Heart left ventricle (tissue), 16 donors: Measurements from ENCODE around the gene CDH2. TPM values are rescaled to one million over a fixed set of nuclear protein-coding genes. Genes with fewer than 3 reads are reported as not detected.
A peak's percentile ranks its signal among the peaks of the same experiment; 100 is the strongest.

Experiments
- ATAC-seq, 4 donors: fragments of 200-7000 bp; cut with Tn5 transposase; one replicate each; pipeline ENCODE4 v1.9.1; 2020 to 2022; ENCODE audit warnings: moderate library complexity in 4 of 4, mild to moderate bottlenecking in 3 of 4, moderate number of reproducible peaks in 1 of 4
- DNase-seq, 5 donors: peaks; one replicate each; pipeline ENCODE4 v3.0.0-alpha.2; 2020
- H3K27ac ChIP-seq, 12 donors: fragments of 200-600 bp; sonication (generic) in 4 of 12; one replicate each; pipeline versions ENCODE4 v1.5.0 to v1.8.0; 2016 to 2022; ENCODE audit warnings: mild to moderate bottlenecking in 2 of 12
- H3K27me3 ChIP-seq, 9 donors: fragments of 200-600 bp; sonication (generic) in 2 of 9; one replicate each; pipeline versions ENCODE4 v1.5.1 to v1.8.0; 2016 to 2022; ENCODE audit warnings: mild to moderate bottlenecking in 3 of 9
- H3K36me3 ChIP-seq, 9 donors: fragments of 200-600 bp; sonication (generic) in 2 of 9; one replicate each; pipeline versions ENCODE4 v1.5.0 to v1.8.0; 2018 to 2022; ENCODE audit warnings: mild to moderate bottlenecking in 2 of 9
- H3K4me1 ChIP-seq, 12 donors: fragments of 200-600 bp; sonication (generic) in 4 of 12; one replicate each; pipeline versions ENCODE4 v1.5.0 to v1.8.0; 2016 to 2022; ENCODE audit warnings: mild to moderate bottlenecking in 3 of 12
- H3K4me3 ChIP-seq, 12 donors: fragments of 200-600 bp; sonication (generic) in 4 of 12; one replicate each; pipeline versions ENCODE4 v1.5.0 to v1.8.0; 2017 to 2022; ENCODE audit warnings: mild to moderate bottlenecking in 9 of 12, moderate library complexity in 4 of 12
- H3K9me3 ChIP-seq, 12 donors: fragments of 200-600 bp; sonication (generic) in 4 of 12; one replicate each; pipeline versions ENCODE4 v1.5.0 to v1.8.0; 2016 to 2022; ENCODE audit warnings: mild to moderate bottlenecking in 1 of 12
- CTCF ChIP-seq, 12 donors: fragments of 200-600 bp; sonication (generic) in 4 of 12; IDR thresholded peaks; one replicate each; pipeline versions ENCODE4 v1.5.0 to v1.8.0; 2018 to 2022; ENCODE audit warnings: antibody characterized with exemption in 12 of 12, mild to moderate bottlenecking in 5 of 12
- POLR2A ChIP-seq, 2 donors: fragments of 450-650 bp; IDR thresholded peaks; one replicate each; pipeline ENCODE4 v1.6.1; 2017; ENCODE audit warnings: antibody characterized with exemption in 2 of 2, mild to moderate bottlenecking in 2 of 2, moderate library complexity in 2 of 2
- WGBS, 4 donors: extraction: QIAGEN DNeasy Blood & Tissue Kit in 2 of 4; methylation state at CpG; one replicate each; pipeline versions ENCODE4 v1.1.5 to v1.1.7; 2013 to 2018; 5-methylcytosine and 5-hydroxymethylcytosine counted together
- intact Hi-C, 10 donors: fragments of 100-400 bp; cut with DNase I; formaldehyde crosslinking; loops; one replicate each; pipeline versions ENCODE4 v1.11.1 to v1.14.2; 2022
- polyA plus RNA-seq, 2 donors: library from polyadenylated mRNA; stranded (reverse); fragments of 200-250 nt; gene quantifications; one replicate each; pipeline ENCODE4 v1.2.3, GENCODE V29; 2013
- total RNA-seq, 9 donors: library from RNA; depleted of rRNA in 2 of 9; stranded (reverse); fragments of >200 nt in 2 of 9; fragmentation: NEBNext Ultra II Directional in 3 of 9; extraction: Animal tissue kit (Norgen Biotek cat#: 25700) in 3 of 9; gene quantifications; one replicate each; pipeline versions ENCODE4 v1.1.0 to v1.2.4, GENCODE V29; 2016 to 2023
- donor health status: ischemic (EF 13 %, LVEDD 7.1; RV severe dilation, severe dysfunction).
- donor health status: healthy with polysubstance abuse.
- donor health status: DM: no; HTN: yes; CAD: no.
- donor health status: DM: no; HTN: no; CAD: no.
- donor health status: ischemic (EF 25% LVEDD 6.9; RV normal size, moderate dysfunction).
- donor health status: ischemic (EF 25% LVEDD 5.7; RV mildly dilated, moderate dysfunction).
- donor health status: healthy.
- donor health status: DM: yes; HTN: yes; CAD: no.
- donor health status: ischemic (EF 35%, LVEDD 5.7; RV mildly dilated, moderate dysfunction).
- donor health status: nonischemic (EF 11% LVEDD 7.7; RV severe dilation, severe dysfunction).
- donor health status: DM: yes; HTN: yes; CAD: no.
- donor health status: PGD.
- donor health status: ischemic (EF 29% LVEDD 5.4; RV normal size, mild dysfunction).
- donor health status: nonischemic (EF 23%, LVEDD 6.1; RV moderate dilation, normal function).

Gene CDH2
- total and polyA plus RNA-seq, 11 donors: 62.5 to 594 (median 386) TPM

DNA sequence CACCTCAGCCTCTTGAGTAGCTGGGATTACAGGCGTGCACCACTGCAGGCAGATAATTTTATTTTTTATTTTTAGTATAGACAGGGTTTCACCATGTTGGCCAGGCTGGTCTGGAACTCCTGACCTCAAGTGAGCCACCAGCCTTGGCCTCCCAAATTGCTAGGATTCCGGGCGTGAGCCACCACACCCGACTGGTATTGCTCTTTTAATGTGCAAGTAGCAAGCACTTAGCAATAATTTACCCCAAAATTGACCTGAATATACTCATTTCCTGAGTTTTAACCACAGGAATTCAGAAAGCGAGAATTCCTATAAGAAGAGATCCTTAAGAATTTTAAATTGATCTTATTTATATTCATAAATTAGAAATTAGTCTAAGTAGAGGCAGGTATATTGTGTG lies 169.1 kb downstream of the CDH2 start:
- Histone ChIP-seq H3K4me1 (peaks cover 0 to 35% (median 8%) of the 10 kb centered on the region in 12 donors), H3K4me3 (no peak overlapping the region), H3K9me3 (no peaks in the 10 kb centered on the region), H3K36me3 (peaks cover 0 to 65% (median 0%) of the 10 kb centered on the region in 9 donors), H3K27ac (no peak overlapping the region), H3K27me3 (no peaks in the 10 kb centered on the region)
- WGBS, 4 donors: 79 to 83% (median 82%) methylated on average over 5 of the region's 5 CpGs
- intact Hi-C loops: loop anchor here in 2 of 10 donors (5.0 to 10.0 kb wide), 2 partner anchors 167 to 169 kb away; partner anchors contain the start of gene CDH2 (in 2 of the 2)
- ATAC-seq (no peak), DNase-seq (no peak)
- no peak for TF ChIP-seq POLR2A (IDR thresholded peaks at IDR 0.05)
- TF ChIP-seq CTCF (IDR thresholded peaks at IDR 0.05): no peak

DNA sequence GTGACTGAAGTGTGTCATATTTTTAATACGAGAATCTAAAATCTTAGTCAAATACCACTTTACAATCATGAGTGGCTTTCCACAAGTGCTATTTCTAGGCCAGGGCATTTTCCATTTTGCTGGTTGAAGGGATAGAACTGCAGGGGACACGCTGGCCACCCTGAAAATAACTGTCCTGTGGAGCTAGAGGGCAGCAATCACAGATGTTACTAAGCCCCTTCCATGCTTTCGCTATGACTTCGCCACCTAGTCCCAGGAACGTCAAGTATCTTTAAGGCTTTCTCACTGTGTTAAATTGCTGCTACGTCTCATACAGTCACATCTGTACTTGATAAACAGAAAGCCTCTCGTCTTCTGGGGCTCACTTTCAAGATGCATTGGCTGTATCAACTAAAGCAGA lies 171.8 kb downstream of the CDH2 start:
- Histone ChIP-seq H3K4me3 (no peak overlapping the region), H3K36me3 (peaks cover 0 to 65% (median 4%) of the 10 kb centered on the region in 9 donors), H3K9me3 (no peaks in the 10 kb centered on the region), H3K27ac (peak overlapping the region in 2 of 12 donors; percentile 13 to 60), H3K4me1 (peaks cover 0 to 30% (median 8%) of the 10 kb centered on the region in 12 donors), H3K27me3 (no peaks in the 10 kb centered on the region)
- WGBS, 4 donors: 50 to 61% (median 55%) methylated on average over 7 of the region's 7 CpGs
- peak in 3 of 4 donors; percentile 44 to 68 (median 52) for ATAC-seq
- intact Hi-C loops: loop anchor here in 2 of 10 donors (5.0 to 10.0 kb wide), 2 partner anchors 170 to 172 kb away; partner anchors contain the start of gene CDH2 (in 2 of the 2)
- peak in 3 of 12 donors; percentile 21 to 33 (median 26) for TF ChIP-seq CTCF (IDR thresholded peaks at IDR 0.05)
- no peak for TF ChIP-seq POLR2A (IDR thresholded peaks at IDR 0.05)
- peak in 1 of 5 donors; percentile 28 for DNase-seq

DNA sequence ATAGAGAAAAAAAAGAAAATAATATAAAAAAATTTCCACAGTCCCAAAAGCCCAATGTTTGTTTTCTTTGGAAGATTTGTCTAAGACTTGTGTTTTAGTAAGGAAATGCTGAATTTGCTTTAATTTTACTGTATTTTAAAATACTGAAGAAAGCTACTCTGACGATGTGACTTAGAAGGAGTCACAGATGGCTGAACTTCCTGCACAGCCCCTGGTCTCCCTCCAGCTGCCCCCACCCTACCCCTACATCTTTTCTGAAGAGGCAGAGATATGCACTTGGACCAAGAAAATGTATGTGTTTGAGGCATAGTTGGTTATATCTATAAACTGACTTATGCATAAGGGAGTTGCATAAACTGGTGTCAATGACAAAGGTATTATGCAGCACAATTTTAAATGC lies 172.3 kb downstream of the CDH2 start:
- TF ChIP-seq CTCF (IDR thresholded peaks at IDR 0.05): no peak
- TF ChIP-seq POLR2A (IDR thresholded peaks at IDR 0.05): no peak
- H3K36me3 ChIP-seq: peaks cover 0 to 69% (median 6%) of the 10 kb centered on the region in 9 donors
- H3K27ac ChIP-seq: peak overlapping the region in 3 of 12 donors; percentile 58 to 68 (median 60)
- DNase-seq (no peak), ATAC-seq (peak in 1 of 4 donors; percentile 8)
- no peaks in the 10 kb centered on the region for H3K9me3 ChIP-seq
- intact Hi-C loops: loop anchor here in 2 of 10 donors (5.0 to 10.0 kb wide), 2 partner anchors 170 to 173 kb away; partner anchors contain the start of gene CDH2 (in 2 of the 2)
- WGBS, 4 donors: 20 to 57% (median 24%) methylated on average over 1 of the region's 1 CpG
- H3K4me3 ChIP-seq: no peak overlapping the region
- H3K27me3 ChIP-seq: no peaks in the 10 kb centered on the region
- peaks cover 0 to 30% (median 8%) of the 10 kb centered on the region in 12 donors for H3K4me1 ChIP-seq

DNA sequence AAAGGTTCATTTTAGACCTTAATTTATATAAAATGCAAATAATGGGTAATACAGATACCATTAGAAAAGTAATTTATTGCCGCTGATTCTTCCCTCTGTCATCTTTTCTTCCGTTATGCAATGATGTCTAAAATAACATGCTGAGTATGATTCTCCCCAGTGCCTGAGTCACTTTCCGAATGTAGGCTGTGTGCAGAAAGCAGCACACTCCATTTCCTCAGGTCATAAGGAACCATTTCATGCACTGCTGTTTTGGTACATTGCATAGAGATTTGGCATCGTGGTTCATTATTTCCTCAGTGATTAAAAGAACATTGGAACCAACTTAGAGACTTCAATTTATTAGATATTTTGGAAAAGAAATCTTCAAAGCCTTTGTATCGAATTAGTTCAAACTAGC lies 173.5 kb downstream of the CDH2 start:
- Histone ChIP-seq H3K4me1 (peaks cover 0 to 30% (median 8%) of the 10 kb centered on the region in 12 donors), H3K4me3 (no peak overlapping the region), H3K36me3 (peaks cover 0 to 70% (median 7%) of the 10 kb centered on the region in 9 donors), H3K27ac (peak overlapping the region in 10 of 12 donors; percentile 15 to 68 (median 49)), H3K9me3 (no peaks in the 10 kb centered on the region), H3K27me3 (no peaks in the 10 kb centered on the region)
- TF ChIP-seq CTCF (IDR thresholded peaks at IDR 0.05): no peak
- no peak for TF ChIP-seq POLR2A (IDR thresholded peaks at IDR 0.05)
- DNase-seq: peak in 1 of 5 donors; percentile 28
- 46 to 69% (median 55%) methylated on average over 5 of the region's 5 CpGs for WGBS, 4 donors
- intact Hi-C loops: loop anchor here in 1 of 10 donors (10.0 kb wide), 1 partner anchor 171 kb away; the partner anchor contains the start of gene CDH2
- ATAC-seq: peak; percentile 72 to 84 (median 82)
